ENCODE results near the gene AP1G1. TPM values are rescaled to one million over a fixed set of nuclear protein-coding genes. Genes with fewer than 3 reads are reported as not detected.

Gene AP1G1
- total RNA-seq, 1 donor from 2014 or later: 90.5 TPM

DNA sequence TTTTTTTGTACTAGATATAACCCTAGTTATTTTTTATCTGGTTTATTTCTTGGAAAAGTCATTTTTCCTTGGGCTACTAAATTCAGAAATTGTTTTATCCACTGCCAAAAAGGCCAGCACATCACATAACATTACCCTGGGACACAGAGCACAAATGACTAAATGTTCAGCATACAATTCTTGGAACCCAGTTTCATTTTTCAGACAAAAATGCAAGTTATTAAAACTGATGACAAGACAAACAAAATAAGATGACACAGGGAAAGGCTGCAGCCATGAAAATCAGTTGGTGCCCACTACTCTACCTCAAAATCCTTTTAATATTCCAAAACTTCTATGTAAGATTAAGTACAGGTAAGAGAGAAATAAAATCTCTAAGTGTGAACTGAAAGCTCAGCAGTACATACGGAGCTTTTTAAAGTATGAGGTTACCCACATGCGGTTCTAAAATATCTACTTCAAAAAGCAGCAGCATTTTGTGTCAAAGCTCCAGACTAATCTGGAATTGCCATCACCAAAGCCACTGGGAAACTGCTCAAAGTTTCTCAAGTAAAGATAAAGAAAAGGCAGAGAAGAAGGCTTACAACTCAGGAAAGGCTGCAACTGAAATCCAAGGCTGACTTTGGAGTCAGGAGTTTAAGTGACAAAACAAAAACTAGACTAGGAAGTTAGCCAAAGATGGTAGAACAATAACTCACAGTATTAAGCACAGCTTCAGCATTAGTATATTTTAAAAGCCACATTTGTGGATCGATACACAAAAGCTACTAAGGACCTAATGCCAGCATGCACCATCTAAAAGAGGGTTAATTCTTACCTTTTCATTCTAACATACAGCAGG is 41.4 kb downstream of the AP1G1 start:
- H3K27me3 Mint-ChIP-seq: no peaks in the 10 kb centered on the region
- no peaks in the 10 kb centered on the region for H3K4me1 Mint-ChIP-seq (ENCODE audit: unreplicated experiment)
- DNase-seq (ENCODE audit: extremely low spot score, unreplicated experiment): no peak
- no peak overlapping the region for H3K27ac Mint-ChIP-seq
- peaks cover 33% of the 10 kb centered on the region for H3K36me3 Mint-ChIP-seq
- H3K9me3 Mint-ChIP-seq: no peaks in the 10 kb centered on the region
- H3K4me3 Mint-ChIP-seq: no peak overlapping the region
- TF ChIP-seq, protein P1, sequence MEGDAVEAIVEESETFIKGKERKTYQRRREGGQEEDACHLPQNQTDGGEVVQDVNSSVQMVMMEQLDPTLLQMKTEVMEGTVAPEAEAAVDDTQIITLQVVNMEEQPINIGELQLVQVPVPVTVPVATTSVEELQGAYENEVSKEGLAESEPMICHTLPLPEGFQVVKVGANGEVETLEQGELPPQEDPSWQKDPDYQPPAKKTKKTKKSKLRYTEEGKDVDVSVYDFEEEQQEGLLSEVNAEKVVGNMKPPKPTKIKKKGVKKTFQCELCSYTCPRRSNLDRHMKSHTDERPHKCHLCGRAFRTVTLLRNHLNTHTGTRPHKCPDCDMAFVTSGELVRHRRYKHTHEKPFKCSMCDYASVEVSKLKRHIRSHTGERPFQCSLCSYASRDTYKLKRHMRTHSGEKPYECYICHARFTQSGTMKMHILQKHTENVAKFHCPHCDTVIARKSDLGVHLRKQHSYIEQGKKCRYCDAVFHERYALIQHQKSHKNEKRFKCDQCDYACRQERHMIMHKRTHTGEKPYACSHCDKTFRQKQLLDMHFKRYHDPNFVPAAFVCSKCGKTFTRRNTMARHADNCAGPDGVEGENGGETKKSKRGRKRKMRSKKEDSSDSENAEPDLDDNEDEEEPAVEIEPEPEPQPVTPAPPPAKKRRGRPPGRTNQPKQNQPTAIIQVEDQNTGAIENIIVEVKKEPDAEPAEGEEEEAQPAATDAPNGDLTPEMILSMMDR (conservative IDR thresholded peaks at IDR 0.05): no peak

DNA sequence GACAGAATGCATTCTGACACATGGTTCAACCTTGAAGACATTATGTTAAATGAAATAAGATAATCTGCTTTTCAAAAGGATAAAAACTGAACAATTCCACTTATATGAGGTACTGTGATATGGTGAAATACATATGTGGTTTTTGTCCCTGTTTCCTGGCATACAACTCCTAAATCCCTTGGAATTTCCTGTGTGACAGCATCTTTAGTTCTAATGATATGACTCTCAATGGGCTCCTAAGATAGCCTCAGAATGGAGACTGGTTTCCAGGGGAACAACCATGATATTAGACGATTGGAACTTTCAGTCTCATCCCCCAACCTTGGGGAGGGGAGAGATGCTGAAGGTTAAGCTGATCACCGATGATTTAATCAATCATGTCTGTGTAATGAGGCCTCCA is 46.4 kb downstream of the AP1G1 start:
- TF ChIP-seq, protein P1 (conservative IDR thresholded peaks at IDR 0.05): no peak
- no peaks in the 10 kb centered on the region for H3K27me3 Mint-ChIP-seq
- no peak for DNase-seq (ENCODE audit: extremely low spot score, unreplicated experiment)
- no peak overlapping the region for H3K27ac Mint-ChIP-seq
- no peak overlapping the region for H3K4me3 Mint-ChIP-seq
- no peaks in the 10 kb centered on the region for H3K4me1 Mint-ChIP-seq (ENCODE audit: unreplicated experiment)
- no peaks in the 10 kb centered on the region for H3K9me3 Mint-ChIP-seq
- H3K36me3 Mint-ChIP-seq: peaks cover 17% of the 10 kb centered on the region

DNA sequence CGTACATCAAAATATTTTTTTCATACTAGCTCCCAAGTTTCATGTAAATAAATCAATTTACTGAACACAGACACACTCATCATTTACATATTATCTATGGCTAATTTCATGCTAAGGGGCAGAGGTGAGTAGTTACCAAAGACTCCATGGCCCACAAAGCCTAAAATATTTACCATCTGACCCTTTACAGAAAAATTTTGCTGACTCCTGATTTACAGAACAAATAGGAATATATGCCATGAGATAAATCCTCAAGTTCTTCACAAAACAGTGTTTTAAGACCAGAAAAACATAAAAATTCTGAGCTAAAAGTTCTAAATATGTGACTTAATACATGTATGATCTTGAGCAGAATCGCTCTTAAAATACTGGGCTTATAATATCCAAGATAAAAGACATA is 47.5 kb downstream of the AP1G1 start:
- no peak for DNase-seq (ENCODE audit: extremely low spot score, unreplicated experiment)
- Mint-ChIP-seq H3K27me3 (no peaks in the 10 kb centered on the region), H3K27ac (no peak overlapping the region), H3K9me3 (no peaks in the 10 kb centered on the region), H3K4me1 (ENCODE audit: unreplicated experiment) (no peaks in the 10 kb centered on the region), H3K36me3 (peaks cover 22% of the 10 kb centered on the region), H3K4me3 (no peak overlapping the region)
- TF ChIP-seq, protein P1 (conservative IDR thresholded peaks at IDR 0.05): no peak

DNA sequence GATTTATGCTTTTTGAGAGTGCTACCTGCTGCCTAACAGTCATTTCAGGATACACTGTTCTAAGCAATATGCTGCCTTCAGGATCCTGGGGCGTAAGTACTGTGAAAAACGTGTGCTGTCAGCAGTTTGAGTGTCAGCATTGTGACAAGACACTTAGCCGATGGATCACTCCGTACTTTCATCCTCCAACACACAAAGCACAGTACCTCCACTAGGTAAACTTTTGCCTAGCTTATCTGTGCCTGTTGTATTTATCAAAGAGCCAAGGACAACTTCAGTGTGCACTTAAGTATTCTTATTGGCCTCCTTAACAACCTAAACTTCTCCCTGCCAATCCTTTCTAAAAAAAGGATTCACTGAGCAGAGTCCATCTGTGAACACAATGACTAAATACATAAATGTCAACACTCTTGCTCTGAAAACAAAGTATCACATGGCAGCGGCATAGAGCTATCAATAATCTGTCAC is 50.3 kb downstream of the AP1G1 start:
- no peaks in the 10 kb centered on the region for H3K9me3 Mint-ChIP-seq
- no peaks in the 10 kb centered on the region for H3K4me1 Mint-ChIP-seq (ENCODE audit: unreplicated experiment)
- TF ChIP-seq, protein P1 (conservative IDR thresholded peaks at IDR 0.05): no peak
- H3K27ac Mint-ChIP-seq: no peak overlapping the region
- no peak overlapping the region for H3K4me3 Mint-ChIP-seq
- no peaks in the 10 kb centered on the region for H3K27me3 Mint-ChIP-seq
- H3K36me3 Mint-ChIP-seq: peaks cover 24% of the 10 kb centered on the region
- no peak for DNase-seq (ENCODE audit: extremely low spot score, unreplicated experiment)

DNA sequence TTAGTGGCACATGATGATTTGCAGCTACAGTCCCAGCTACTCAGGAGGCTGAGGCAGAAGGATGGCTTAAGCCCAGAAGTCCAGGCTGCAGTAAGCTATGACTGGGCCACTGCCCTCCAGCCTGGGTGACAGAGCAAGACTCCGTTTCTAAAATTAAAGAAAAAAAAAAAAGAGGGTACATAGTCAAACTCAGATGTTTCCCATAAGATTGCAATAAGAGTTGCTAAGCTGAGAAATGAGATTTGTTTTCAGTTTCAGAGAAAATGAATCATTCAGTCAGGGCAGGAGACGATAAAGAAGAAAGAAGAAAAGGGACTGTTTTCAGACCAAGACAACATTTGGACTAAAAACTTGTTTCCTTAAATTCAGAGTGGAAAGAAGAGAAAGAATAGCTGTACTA is 54.0 kb downstream of the AP1G1 start:
- TF ChIP-seq, protein P1 (conservative IDR thresholded peaks at IDR 0.05): no peak
- Mint-ChIP-seq H3K27me3 (no peaks in the 10 kb centered on the region), H3K4me1 (ENCODE audit: unreplicated experiment) (no peaks in the 10 kb centered on the region), H3K36me3 (peaks cover 31% of the 10 kb centered on the region), H3K27ac (no peak overlapping the region), H3K9me3 (no peaks in the 10 kb centered on the region), H3K4me3 (no peak overlapping the region)
- no peak for DNase-seq (ENCODE audit: extremely low spot score, unreplicated experiment)

Measured in type B pancreatic cell (in vitro differentiated cells).